Measurements from ENCODE around the gene EVL.
A peak's percentile ranks its signal among the peaks of the same experiment; 100 is the strongest.

Gene EVL

DNA sequence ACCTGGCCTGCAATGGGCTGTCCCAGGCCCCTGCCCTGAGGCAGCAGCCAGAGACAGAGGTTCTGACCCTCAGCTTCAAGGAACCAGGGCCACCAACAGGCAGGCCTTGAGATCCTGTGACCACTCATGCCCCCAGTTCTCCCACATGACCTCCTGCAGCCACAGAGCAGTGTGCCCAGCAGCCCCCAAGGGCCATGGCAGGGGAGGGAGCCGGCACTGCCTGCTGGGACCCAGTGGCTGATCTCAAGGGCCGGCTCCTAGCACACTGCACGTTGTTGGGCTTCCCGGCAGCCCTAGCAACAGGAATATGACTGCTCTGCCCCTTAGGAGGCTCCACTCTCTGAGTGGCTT lies 79.4 kb downstream of the EVL start:
- no peak overlapping the region for H3K4me3 ChIP-seq (replicated peaks; ENCODE audit: insufficient read depth, low read length)
- no peak for DNase-seq (ENCODE audit: low read depth in 1 of 2, low spot score in 1 of 2)
- H3K27ac ChIP-seq (replicated peaks), result no peak overlapping the region
- TF ChIP-seq CTCF (IDR thresholded peaks at IDR 0.05; ENCODE audit: insufficient read depth, low read length) (no peak), SPI1 (IDR thresholded peaks at IDR 0.05; ENCODE audit: borderline replicate concordance, low read depth) (no peak), REST (IDR thresholded peaks at IDR 0.05; ENCODE audit: insufficient replicate concordance, low read depth) (no peak)
- no peaks in the 10 kb centered on the region for H3K27me3 ChIP-seq (ENCODE audit: insufficient read depth, poor library complexity, severe bottlenecking)

DNA sequence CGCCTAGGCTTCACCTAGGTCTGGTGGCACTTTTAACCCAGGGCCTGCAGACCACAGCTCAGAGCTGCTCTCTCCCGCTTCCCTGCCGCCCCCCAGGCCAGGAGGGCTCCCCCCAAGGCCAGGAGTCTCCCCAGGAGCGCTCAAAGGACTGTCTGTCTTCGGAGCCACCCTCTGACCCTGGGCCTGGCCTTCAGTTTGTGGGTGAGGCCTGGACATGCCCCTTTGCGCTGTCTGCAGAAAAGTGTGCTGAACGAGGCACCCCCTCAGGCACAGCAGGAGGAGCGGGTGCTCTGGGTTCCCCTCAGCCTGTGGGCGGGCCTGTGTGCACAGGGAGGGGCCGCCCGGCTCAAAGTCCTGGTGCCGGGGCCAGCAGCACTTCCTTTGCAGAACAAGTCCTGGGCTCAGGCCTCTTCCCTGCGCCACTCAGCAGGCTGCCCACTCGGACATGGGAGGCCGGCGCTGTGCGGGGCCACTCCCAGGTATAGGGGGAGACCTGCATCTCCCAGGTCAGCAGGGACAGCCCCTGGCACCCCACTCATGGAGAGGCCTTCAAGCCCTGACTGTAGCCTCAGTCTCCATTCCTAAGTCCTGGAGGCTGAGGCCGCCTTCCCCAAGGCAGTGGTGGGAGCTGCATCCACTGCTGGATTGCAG lies 79.9 kb downstream of the EVL start:
- DNase-seq (ENCODE audit: low read depth in 1 of 2, low spot score in 1 of 2), result no peak
- Histone ChIP-seq H3K4me3 (replicated peaks; ENCODE audit: insufficient read depth, low read length) (no peak overlapping the region), H3K27ac (replicated peaks) (no peak overlapping the region), H3K27me3 (ENCODE audit: insufficient read depth, poor library complexity, severe bottlenecking) (no peaks in the 10 kb centered on the region)
- no peak for TF ChIP-seq POLR2AphosphoS5 (IDR thresholded peaks at IDR 0.05; ENCODE audit: low read depth)
- no peak for TF ChIP-seq REST (IDR thresholded peaks at IDR 0.05; ENCODE audit: insufficient replicate concordance, low read depth)
- no peak for TF ChIP-seq CTCF (IDR thresholded peaks at IDR 0.05; ENCODE audit: insufficient read depth, low read length)
- no peak for TF ChIP-seq SPI1 (IDR thresholded peaks at IDR 0.05; ENCODE audit: borderline replicate concordance, low read depth)
- no peak for TF ChIP-seq GABPA (IDR thresholded peaks at IDR 0.05; ENCODE audit: low read depth)

DNA sequence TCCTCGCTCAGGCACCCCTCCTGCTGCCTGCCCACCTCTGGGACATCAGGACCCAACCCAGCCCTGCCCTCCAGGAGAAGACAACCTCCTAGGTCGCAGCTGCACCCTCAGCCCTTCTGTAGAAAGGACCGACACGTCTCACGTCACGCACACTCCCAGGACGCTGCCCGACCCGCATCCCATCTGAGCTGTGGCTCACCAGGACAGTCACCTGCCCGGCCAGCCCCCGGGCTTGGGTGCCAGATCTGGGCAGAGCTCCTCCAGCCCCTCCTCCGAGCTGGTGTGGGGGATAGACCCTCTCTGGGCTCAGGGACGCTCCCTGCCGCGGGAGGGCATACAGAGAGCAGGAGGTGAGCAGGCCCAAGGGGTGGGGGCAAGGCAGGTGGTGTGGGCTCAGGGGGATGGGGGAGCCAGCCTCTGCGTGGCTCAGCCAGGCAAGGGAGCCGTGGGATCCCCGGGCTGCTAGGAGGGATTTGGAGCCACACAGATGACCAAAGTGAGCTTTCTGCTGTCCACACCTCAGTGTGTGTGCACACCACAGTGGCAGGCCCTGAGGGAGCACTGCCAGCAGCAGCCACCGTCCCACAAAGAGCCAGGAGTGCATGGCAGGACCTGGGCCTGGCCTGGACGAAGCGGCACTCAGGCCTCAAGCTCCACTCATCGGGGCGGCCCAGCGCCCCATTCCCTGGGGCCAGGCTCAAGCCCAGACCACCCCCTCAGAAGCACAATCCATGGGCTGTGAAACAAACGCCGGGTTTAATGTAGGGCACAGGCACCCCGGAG lies 80.7 kb downstream of the EVL start:
- Histone ChIP-seq H3K4me3 (replicated peaks; ENCODE audit: insufficient read depth, low read length) (no peak overlapping the region), H3K27ac (replicated peaks) (peak overlapping the region; percentile 82), H3K27me3 (ENCODE audit: insufficient read depth, poor library complexity, severe bottlenecking) (no peaks in the 10 kb centered on the region)
- TF ChIP-seq GABPA (IDR thresholded peaks at IDR 0.05; ENCODE audit: low read depth) (no peak), CTCF (IDR thresholded peaks at IDR 0.05; ENCODE audit: insufficient read depth, low read length) (no peak), REST (IDR thresholded peaks at IDR 0.05; ENCODE audit: insufficient replicate concordance, low read depth) (no peak), POLR2AphosphoS5 (IDR thresholded peaks at IDR 0.05; ENCODE audit: low read depth) (no peak), SPI1 (IDR thresholded peaks at IDR 0.05; ENCODE audit: borderline replicate concordance, low read depth) (no peak)
- DNase-seq (ENCODE audit: low read depth in 1 of 2, low spot score in 1 of 2), result no peak

Measured in HL-60 (cell line).